NCI-H460 (cell line): ENCODE results near the gene UBE2J1. TPM values are rescaled to one million over a fixed set of nuclear protein-coding genes. Genes with fewer than 3 reads are reported as not detected.
A peak's percentile ranks its signal among the peaks of the same experiment; 100 is the strongest.
"Not testable (repeated sequence)": the region's sequence is repeated elsewhere in the genome, so short reads cannot be mapped to it uniquely, and the experiment has no call there.

Experiments
- DNase-seq: peaks from one replicate; pipeline ENCODE4 v3.0.0-alpha.2; 2016; ENCODE audit warnings: low read depth; ENCODE audit errors: extremely low read depth
- total RNA-seq: library from RNA; depleted of rRNA; stranded (reverse); fragments of >200 nt; shearing (Covaris generic); gene quantifications from 2 replicates; pipeline ENCODE4 v1.2.3, GENCODE V29; 2014; rRNA removed

UBE2J1 gene
- total RNA-seq, 1 experiment from 2014 or later: 30.3 TPM

DNA sequence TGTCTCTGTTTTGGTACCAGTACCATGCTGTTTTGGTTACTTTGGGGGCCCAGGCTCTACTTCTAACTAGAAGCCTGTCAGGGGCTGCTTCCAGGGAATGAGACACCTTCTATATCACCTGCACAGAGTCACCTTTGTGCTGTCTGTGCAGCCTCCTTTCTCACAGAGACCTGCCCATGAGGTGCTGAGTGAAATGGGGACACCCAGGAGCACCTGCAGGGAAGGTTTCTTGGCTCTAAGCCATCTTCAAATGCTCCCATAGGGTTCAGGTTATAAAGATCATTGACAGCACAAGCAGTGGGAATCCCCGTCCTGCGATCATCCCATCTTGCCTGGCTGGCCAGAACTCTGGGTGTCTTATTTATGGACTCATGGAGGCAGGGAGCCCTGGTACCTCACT is 56.5 kb downstream of the UBE2J1 start:
- DNase-seq: no peak

DNA sequence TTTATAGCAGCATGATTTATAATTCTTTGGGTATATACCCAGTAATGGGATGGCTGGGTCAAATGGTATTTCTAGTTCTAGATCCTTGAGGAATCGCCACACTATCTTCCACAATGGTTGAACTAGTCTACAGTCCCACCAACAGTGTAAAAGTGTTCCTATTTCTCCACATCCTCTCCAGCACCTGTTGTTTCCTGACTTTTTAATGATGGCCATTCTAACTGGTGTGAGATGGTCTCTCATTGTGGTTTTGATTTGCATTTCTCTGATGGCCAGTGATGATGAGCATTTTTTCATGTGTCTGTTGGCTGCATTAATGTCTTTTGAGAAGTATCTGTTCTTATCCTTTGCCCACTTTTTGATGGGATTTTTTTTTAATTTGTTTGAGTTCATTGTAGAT is 57.4 kb downstream of the UBE2J1 start:
- DNase-seq: not testable (repeated sequence)

DNA sequence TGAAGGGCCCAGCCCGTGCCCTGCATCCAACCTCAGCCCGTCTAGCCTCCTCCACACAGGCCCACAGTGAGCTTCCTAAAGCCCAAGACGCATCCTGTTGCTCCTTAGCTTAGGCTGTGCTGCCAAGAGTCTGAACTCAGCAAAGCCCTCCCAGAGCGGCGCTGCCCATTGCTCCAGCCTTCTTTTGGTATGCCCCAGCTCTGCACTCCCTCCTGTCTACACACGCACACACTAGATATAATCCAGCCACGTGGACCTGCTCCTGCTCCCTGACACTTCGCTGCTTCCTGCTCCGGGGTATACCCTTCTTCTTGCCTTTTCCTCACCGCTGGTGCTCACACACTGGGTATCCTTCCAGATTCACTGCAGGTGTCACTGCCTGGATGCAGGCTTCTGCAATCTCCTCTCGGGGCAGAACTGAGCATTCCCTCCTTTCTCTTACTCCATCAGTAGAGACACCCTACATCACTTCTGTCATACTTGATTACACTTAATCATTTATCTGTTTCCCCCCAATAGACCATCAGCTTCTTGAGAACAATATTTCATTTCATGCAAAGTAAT is 61.2 kb downstream of the UBE2J1 start:
- DNase-seq: no peak

DNA sequence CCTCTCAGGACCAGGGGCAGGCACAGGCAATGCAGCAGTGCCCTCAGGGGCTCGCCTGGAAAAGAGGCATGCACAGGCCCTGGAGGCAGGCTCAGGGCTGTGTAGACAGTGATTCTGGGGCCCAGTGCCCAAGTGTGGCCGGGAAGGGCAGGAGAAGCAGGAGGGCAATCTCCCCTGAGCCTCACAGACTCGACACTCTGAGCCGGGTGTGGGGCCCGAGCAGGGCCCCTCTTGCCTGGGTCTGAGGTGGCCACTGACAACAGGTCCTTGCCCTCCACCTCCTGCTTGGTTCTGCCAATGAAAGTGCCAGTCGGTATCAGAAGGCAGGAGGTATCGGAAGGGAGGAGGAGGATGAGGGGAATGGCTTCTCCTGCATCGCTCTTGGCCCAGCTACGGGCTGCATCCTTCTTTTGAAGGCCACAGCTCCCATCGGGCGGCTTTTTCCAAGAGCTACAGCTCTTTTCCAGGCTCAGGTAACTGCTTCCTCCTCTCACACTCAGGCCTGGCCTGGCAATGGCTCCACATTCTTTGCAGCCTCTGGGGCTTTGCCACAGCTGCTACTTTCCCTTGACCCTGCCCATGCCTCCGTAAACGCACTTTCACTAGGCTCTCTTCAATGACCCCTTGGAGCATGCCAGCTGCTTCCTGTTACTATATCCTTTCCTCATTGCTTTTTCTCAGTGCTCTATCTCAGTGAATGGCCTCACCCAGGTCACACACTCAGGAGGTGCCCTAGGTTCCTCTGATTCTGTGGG is 61.9 kb downstream of the UBE2J1 start:
- DNase-seq: no peak

DNA sequence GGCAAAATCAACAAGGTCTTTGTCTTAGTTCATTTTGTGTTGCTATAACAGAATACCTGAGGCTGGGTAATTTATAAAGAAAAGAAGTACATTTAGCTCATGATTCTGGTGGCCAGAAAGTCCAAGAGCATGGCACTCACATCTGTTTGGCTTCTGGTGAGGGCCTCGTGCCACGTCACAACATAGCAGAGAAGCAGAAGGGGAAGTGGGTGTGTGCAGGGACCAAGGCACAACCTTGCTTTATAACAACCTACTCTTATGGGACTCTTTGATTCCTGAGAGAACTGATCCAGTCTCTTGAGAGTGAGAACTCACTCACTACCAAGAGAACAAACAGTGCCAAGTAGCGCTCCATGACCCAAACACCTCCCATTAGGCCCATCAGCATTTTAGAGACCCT is 62.8 kb downstream of the UBE2J1 start:
- DNase-seq: no peak

DNA sequence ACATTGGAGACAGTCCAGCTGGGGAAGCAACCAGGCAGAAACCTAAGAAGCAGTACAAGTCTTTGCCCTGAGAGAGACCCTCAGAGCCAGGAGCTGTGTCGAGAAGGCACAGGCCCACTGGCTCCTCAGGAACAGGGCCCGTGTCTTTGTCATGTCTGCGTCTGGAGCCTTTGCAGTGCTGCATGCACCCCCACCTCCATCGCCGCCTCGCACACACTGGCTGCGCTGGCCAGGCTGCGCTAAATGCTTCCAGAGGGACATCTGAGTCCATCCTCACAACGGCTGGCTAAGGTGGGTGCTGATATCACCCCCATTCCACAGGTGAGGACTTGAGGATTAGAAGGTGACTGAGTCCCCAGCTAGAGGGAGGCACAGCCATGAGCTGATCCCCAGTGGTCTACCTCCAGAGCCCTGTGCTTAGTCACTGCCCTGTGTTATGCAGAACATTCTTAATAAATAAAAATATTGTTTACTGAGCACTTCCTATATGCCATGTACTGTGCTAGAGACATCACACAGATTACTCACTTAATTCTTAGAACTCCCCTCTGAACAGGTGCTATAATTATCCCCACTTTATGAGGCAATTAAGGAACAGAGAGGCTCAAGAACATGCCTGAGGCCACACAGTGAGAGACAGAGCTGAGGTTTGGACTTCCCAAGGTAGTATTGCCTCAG is 65.0 kb downstream of the UBE2J1 start:
- DNase-seq: no peak

DNA sequence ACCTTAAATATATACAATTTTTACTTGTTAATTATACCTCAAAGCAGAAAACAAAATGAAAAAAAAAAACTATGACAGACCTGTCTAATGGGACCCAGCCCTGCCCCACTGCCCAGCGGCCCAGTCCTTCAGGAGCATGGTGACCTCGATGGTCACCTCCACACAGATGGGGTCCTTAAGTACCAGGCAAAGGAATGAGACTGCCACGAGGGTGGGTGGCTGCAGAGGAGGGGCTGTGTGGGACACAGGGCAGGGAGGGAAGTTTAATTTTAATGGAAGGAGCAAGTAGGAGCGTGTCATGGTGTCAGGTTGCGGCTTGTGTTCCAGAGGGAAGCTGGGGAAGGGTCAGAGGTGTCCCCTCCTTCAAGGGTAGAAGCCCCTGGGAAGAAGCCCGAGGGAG is 66.0 kb downstream of the UBE2J1 start:
- no peak for DNase-seq

DNA sequence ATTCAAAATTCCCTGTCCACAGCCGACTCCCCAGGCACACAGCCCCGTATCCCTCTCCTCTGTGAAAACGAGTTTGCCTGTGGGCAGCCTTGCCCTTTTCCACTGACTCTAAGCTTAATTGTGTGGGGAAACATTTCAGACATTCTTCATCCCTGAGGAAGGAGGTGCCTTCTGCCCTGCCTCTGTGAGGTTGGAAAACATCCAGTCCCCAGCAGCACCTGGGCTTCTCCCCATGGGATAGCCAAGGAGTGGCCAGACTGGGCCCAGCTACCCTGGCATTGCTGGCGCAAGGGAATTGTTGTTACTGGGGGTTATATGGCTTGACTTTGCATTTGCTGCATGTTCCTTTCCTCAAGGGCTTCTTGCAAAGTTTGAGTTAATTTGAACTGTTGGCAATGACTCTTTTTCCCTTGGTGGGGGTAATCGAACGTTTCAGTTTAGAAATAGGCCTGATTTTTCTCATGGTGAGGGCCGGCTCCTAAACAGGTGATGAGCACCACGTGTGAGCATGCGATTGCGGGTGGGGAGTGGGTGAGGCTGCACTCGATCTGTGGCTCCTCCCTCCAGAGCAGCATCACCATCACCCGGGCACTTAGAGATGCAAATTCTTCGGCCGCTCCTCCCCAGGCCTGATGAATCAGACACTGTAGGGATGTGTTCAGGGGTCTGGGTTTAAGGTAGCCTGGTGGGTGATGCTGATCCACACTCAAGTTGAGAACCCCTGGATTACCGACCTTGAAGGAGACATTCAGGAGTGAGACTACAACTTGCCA is 67.4 kb downstream of the UBE2J1 start:
- no peak for DNase-seq

DNA sequence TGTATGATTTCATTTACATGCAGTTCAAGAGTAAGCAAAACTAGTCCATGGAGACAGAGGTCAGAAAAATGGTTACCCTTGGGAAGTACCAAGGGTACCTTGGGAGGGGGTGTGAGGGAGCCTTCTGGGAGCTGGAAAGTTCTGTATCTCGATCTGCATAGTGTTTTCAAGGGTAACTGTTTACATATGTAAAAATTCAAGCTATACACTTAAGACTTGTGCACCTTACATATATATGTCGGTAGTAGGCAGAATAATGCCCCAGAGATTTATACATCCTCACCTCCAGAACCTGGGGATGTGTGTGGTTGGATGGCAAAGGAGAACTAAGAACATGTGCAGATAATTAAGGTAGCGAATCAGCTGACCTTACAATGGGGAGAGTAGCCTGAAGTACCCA is 68.4 kb downstream of the UBE2J1 start:
- DNase-seq: no peak

DNA sequence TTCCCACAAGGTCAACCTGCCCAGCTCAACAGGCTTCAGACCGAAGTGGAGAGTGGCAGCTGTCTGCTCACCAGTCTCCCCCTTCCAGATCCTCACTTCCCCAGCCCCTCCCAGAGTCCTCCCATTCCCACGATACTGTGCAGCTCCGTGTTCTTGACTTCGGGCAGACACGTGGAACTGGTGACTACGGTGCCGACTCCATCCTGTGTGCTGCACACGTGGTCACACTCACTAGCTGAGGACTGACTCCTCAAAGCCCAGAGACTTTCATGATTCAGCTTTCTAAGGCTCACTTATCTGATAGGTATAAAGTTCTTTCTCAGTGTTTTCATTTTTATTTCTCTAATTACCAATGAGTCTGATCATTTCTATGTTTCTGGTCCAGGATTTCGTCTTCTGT is 69.8 kb downstream of the UBE2J1 start:
- no peak for DNase-seq

DNA sequence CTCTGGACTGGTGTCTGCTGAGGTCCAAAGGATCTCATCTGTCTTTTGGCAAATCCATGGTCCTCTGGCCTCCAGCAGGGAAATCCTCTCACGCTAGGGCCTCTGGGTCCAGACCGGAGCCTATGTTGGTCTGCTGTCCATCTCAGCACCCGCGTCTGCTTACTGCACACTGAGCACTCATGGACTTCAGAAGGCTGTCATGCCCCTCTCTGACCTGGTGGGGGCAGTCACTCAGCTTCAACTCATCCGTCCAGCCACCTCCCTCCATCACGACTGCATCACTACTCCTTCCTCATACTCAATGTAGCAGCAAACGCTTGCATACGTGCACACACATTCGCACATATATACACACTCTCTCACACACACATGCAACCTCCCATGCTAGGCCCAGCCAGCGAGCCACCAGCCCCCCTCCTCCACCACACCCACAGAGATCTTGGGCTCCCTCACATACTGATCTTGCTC is 70.7 kb downstream of the UBE2J1 start:
- DNase-seq: peak; percentile 17

DNA sequence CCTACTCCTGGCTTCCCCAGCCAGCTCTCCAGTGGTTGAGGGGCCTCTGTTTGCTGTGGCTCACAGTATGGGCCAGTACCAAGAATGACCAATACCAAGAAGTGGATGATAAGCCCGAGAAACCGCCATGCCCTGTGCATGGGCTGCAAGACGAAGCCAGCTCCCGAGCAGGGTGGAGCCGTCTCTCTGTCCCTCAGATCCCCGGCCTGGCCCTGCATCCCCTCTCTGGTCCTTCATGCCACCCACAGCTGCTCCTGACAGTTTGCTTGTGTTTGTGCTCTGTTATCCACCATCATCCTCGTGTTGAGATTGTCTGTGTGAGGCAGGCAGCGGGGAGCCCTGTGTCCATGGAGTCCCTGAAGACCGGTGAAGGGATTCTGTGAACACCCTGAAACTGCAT is 73.6 kb downstream of the UBE2J1 start:
- DNase-seq: no peak

Other genes starting within 250 kb of the UBE2J1 start
- 0.29 and 0.37 TPM in 2 replicates for gene SRSF12, start 234.7 kb downstream of the UBE2J1 start, total RNA-seq
- 31.1 and 32.0 TPM in 2 replicates for gene PM20D2, start 206.7 kb downstream of the UBE2J1 start, total RNA-seq
- gene GABRR1, start 135.4 kb downstream of the UBE2J1 start, total RNA-seq: not detected in 2 replicates
- gene GABRR2, start 37.4 kb downstream of the UBE2J1 start, total RNA-seq: not detected in 2 replicates
- 3.0 and 4.0 TPM in 2 replicates for gene RRAGD, start 59.6 kb upstream of the UBE2J1 start, total RNA-seq
- 1.5 and 1.8 TPM in 2 replicates for gene ANKRD6, start 80.4 kb upstream of the UBE2J1 start, total RNA-seq